Endothelial cell of umbilical vein (primary cell): ENCODE data around the gene PDZD4.
A peak's percentile ranks its signal among the peaks of the same experiment; 100 is the strongest.

Source experiments
- CTCF ChIP-seq, 2 donors: IDR thresholded peaks; 1 replicate in 1 of 2; 2 replicates in 1 of 2; pipeline ENCODE4 v1.5.1; 2011; ENCODE audit warnings: low read length in 2 of 2, mild to moderate bottlenecking in 2 of 2, moderate library complexity in 2 of 2, control low read depth in 1 of 2, inconsistent platforms in 1 of 2, low read depth in 1 of 2; ENCODE audit not compliant: insufficient read depth in 1 of 2; ENCODE audit errors: extremely low read depth in 1 of 2
- EZH2 ChIP-seq: IDR thresholded peaks from 2 replicates; pipeline ENCODE4 v1.6.1; 2012; ENCODE audit warnings: borderline replicate concordance, low read depth, mild to moderate bottlenecking, moderate library complexity, low read length, inconsistent platforms; ENCODE audit not compliant: severe bottlenecking
- JUN ChIP-seq: IDR thresholded peaks from 2 replicates; pipeline ENCODE4 v1.6.1; 2011; ENCODE audit warnings: borderline replicate concordance, low read depth; ENCODE audit not compliant: insufficient read length, insufficient read depth
- MAX ChIP-seq: IDR thresholded peaks from 2 replicates; pipeline ENCODE4 v1.6.1; 2011; ENCODE audit not compliant: insufficient read depth, insufficient read length
- POLR2A ChIP-seq: IDR thresholded peaks from 2 replicates; pipeline ENCODE4 v1.6.1; 2012; ENCODE audit warnings: low read depth, mild to moderate bottlenecking, control low read depth, low read length
- POLR2AphosphoS5 ChIP-seq: IDR thresholded peaks from 2 replicates; pipeline ENCODE4 v1.6.1; 2012; ENCODE audit warnings: low read depth, mild to moderate bottlenecking, control low read depth, low read length, moderate library complexity; ENCODE audit not compliant: insufficient read depth

- TF ChIP-seq CTCF (IDR thresholded peaks at IDR 0.05; ENCODE audit: extremely low read depth in 1 of 2, insufficient read depth in 1 of 2, low read depth in 1 of 2, low read length in 2 of 2) (no peak), EZH2 (peak; percentile 72), POLR2AphosphoS5 (no peak), JUN (no peak), POLR2A (no peak), MAX (no peak)
Observed at GRCh38 chrX:153829799-153830639, at the start of gene PDZD4.
